Effector memory CD4-positive, alpha-beta T cell (primary cell): ENCODE measurements around the gene EGFLAM.

Experiments used
- DNase-seq, 3 donors: peaks; one replicate each; pipeline ENCODE4 v3.0.0-alpha.2; 2020
- H3K27ac ChIP-seq: 2 replicates; pipeline ENCODE4 v1.7.0; 2013; ENCODE audit warnings: mild to moderate bottlenecking, low read length, moderate library complexity; ENCODE audit not compliant: insufficient read depth, poor library complexity, severe bottlenecking
- H3K27me3 ChIP-seq: replicated peaks from 2 replicates; pipeline ENCODE4 v1.7.0; 2013; ENCODE audit warnings: mild to moderate bottlenecking, low read length; ENCODE audit not compliant: insufficient read depth, control insufficient read depth, poor library complexity, severe bottlenecking
- H3K36me3 ChIP-seq: 2 replicates; pipeline ENCODE4 v1.7.0; 2013; ENCODE audit warnings: mild to moderate bottlenecking, low read length, moderate library complexity; ENCODE audit not compliant: control insufficient read depth, insufficient read depth
- H3K4me1 ChIP-seq: 2 replicates; pipeline ENCODE4 v1.7.0; 2013; ENCODE audit warnings: low read length, mild to moderate bottlenecking; ENCODE audit not compliant: control insufficient read depth, insufficient read depth, poor library complexity, severe bottlenecking
- H3K4me3 ChIP-seq: 2 replicates; pipeline ENCODE4 v1.7.0; 2013; ENCODE audit warnings: low read length, low read depth, mild to moderate bottlenecking; ENCODE audit not compliant: insufficient read depth, poor library complexity, severe bottlenecking
- H3K9me3 ChIP-seq: 2 replicates; pipeline ENCODE4 v1.7.0; 2013; ENCODE audit warnings: mild to moderate bottlenecking, low read length, moderate library complexity; ENCODE audit not compliant: control insufficient read depth

The EGFLAM gene

GRCh38 chr5:38367966-38368365 lies 109.6 kb downstream of the EGFLAM start:
- Histone ChIP-seq H3K36me3 (no peaks in the 10 kb centered on the region), H3K4me1 (no peaks in the 10 kb centered on the region), H3K9me3 (no peaks in the 10 kb centered on the region), H3K27ac (no peak overlapping the region), H3K4me3 (no peak overlapping the region), H3K27me3 (no peaks in the 10 kb centered on the region)
- DNase-seq, result no peak

DNA sequence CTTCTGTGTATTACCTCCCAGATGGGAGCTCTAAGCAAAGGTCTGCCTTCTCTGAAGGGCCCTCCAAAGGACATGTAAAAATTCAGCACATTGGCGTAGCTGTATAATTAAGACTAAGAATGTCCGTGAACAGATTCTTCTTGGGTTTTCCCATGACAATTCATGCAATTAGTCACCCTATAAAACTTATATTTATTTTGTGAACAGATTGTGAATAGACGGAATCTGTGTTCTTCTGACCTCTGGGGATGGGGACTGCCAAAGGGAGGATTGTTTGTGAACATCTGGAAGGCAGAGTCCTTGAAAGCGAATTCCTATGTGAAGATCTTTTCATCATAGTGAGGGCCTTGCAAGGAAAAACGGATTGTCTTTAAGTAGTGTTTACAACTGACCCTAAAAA lies 111.3 kb downstream of the EGFLAM start:
- no peaks in the 10 kb centered on the region for H3K27me3 ChIP-seq
- H3K36me3 ChIP-seq, result no peaks in the 10 kb centered on the region
- H3K9me3 ChIP-seq, result no peaks in the 10 kb centered on the region
- H3K27ac ChIP-seq, result no peak overlapping the region
- no peaks in the 10 kb centered on the region for H3K4me1 ChIP-seq
- H3K4me3 ChIP-seq, result no peak overlapping the region
- DNase-seq, result no peak

DNA sequence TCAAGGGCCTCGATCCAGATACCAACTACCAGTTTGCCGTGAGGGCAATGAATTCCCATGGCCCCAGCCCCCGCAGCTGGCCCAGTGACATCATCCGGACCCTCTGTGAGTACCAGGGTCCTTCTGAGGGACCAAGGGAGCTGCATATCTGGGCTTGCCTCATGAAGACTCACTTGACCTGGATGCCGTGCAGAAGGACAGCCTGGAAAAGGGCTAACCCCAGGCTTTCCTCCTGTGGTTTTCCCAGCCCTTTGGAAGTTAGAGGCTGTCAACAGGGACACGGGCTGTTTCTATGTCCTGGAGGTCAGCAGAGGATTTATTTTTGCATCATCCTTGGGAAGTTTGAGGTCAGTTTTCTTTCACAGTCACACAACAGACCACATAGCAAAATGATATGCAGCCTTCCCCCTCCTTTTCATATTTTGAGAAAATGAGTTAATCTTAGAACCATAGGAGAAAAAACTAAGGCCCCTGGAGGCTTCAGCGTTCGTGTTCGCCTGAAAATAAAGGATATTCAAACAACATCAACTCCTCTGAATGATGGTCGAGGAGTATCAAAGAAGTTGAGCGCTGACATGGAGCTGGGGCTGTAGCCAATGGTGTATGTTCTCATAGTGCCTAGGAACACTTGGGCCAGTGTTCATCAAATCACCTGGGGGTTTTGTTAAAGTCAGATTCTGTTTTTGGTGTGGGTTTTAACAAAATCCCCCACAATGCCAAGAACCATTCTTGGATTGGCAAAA lies 112.2 kb downstream of the EGFLAM start:
- no peaks in the 10 kb centered on the region for H3K36me3 ChIP-seq
- no peaks in the 10 kb centered on the region for H3K4me1 ChIP-seq
- no peak overlapping the region for H3K4me3 ChIP-seq
- no peak overlapping the region for H3K27ac ChIP-seq
- DNase-seq, result no peak
- H3K9me3 ChIP-seq, result no peaks in the 10 kb centered on the region
- no peaks in the 10 kb centered on the region for H3K27me3 ChIP-seq

DNA sequence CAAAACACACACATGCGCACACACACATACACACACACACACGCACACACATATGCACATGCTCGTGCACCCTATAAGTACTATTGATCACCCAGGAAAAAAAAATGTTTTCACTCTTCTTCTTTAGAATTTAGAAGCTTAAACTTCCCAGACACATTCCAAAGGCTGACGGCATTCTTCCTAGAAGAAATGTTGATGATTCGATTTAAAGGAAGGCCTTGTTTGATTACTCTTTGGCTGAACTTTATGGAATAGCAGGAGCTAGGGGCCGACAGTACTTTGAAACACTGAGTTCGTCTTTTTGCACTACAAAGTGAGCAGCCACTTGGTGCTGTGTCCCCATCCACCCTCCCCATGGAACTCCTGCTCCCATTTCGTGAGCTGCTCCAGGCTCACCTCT lies 113.2 kb downstream of the EGFLAM start:
- Histone ChIP-seq H3K4me1 (no peaks in the 10 kb centered on the region), H3K4me3 (no peak overlapping the region), H3K36me3 (no peaks in the 10 kb centered on the region), H3K27me3 (no peaks in the 10 kb centered on the region), H3K9me3 (no peaks in the 10 kb centered on the region), H3K27ac (no peak overlapping the region)
- DNase-seq, result no peak

DNA sequence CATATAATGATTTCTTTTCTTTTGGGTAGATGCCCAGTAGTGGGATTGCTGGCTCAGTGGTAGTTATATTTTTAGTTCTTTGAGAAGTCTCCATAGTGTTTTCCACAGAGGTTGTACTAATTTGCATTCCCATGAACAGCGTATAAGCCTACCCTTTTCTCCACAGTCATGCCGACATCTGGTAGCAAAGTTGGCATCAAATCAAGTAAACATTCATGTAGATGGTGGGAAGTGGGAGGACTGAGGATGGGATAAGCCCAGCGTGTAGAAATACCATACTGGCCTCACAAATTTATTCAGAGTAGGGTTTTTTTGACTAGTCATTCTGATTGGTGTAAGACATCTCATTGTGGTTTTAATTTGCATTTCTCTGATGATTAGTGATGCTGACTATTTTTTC lies 115.4 kb downstream of the EGFLAM start:
- Histone ChIP-seq H3K27me3 (peaks cover 1% of the 10 kb centered on the region), H3K4me3 (no peak overlapping the region), H3K36me3 (no peaks in the 10 kb centered on the region), H3K27ac (no peak overlapping the region), H3K4me1 (no peaks in the 10 kb centered on the region), H3K9me3 (no peaks in the 10 kb centered on the region)
- no peak for DNase-seq

- Histone ChIP-seq H3K9me3 (no peaks in the 10 kb centered on the region), H3K36me3 (no peaks in the 10 kb centered on the region), H3K4me3 (no peak overlapping the region), H3K27ac (no peak overlapping the region), H3K4me1 (no peaks in the 10 kb centered on the region), H3K27me3 (peaks cover 6% of the 10 kb centered on the region)
- DNase-seq, result no peak
Observed at GRCh38 chr5:38375423-38375822, 117.1 kb downstream of the EGFLAM start.

- no peak for DNase-seq
- Histone ChIP-seq H3K4me1 (no peaks in the 10 kb centered on the region), H3K27me3 (peaks cover 6% of the 10 kb centered on the region), H3K27ac (no peak overlapping the region), H3K9me3 (no peaks in the 10 kb centered on the region), H3K4me3 (no peak overlapping the region), H3K36me3 (no peaks in the 10 kb centered on the region)
Observed at GRCh38 chr5:38376404-38376803, 118.0 kb downstream of the EGFLAM start.

- peaks cover 6% of the 10 kb centered on the region for H3K27me3 ChIP-seq
- H3K4me3 ChIP-seq, result no peak overlapping the region
- H3K36me3 ChIP-seq, result no peaks in the 10 kb centered on the region
- H3K27ac ChIP-seq, result no peak overlapping the region
- no peaks in the 10 kb centered on the region for H3K9me3 ChIP-seq
- no peak for DNase-seq
- no peaks in the 10 kb centered on the region for H3K4me1 ChIP-seq
Observed at GRCh38 chr5:38378579-38378978, 120.2 kb downstream of the EGFLAM start.

DNA sequence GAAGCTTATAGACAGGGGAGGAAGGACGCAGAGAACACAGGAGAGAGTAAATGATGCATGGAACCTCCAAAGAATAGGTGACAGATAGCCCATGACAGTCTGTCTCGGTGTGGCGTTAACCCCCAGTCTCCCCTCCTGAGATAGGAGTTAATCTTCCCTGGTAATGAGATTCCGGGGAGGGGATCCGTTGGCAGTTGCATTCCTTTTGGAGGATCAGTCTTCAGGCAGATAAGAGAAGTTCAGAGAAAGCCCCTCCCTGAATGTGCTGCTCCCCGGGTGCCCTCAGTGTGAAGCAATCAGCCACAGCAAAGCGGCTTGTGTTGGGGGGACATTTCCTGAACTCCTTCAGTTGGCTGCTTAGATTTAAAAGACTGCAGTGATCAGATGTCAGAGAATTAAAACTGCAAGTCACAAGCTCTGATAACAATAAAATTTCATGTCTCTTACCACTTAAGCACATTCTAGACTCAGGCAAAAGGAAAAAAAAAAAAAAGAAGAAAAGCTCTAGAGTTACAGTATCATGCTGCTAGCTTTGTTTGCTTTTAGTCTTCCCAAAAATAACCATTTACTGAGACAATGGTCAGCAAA lies 121.1 kb downstream of the EGFLAM start:
- no peaks in the 10 kb centered on the region for H3K9me3 ChIP-seq
- H3K27ac ChIP-seq, result no peak overlapping the region
- H3K36me3 ChIP-seq, result no peaks in the 10 kb centered on the region
- H3K27me3 ChIP-seq, result peaks cover 6% of the 10 kb centered on the region
- H3K4me1 ChIP-seq, result no peaks in the 10 kb centered on the region
- DNase-seq, result no peak
- no peak overlapping the region for H3K4me3 ChIP-seq

GRCh38 chr5:38380537-38380936 lies 122.2 kb downstream of the EGFLAM start:
- Histone ChIP-seq H3K4me3 (no peak overlapping the region), H3K9me3 (no peaks in the 10 kb centered on the region), H3K27ac (no peak overlapping the region), H3K27me3 (peaks cover 6% of the 10 kb centered on the region), H3K36me3 (no peaks in the 10 kb centered on the region), H3K4me1 (no peaks in the 10 kb centered on the region)
- DNase-seq, result no peak
